PC-9 (cell line): ENCODE measurements around the gene ZDHHC1. TPM values are rescaled to one million over a fixed set of nuclear protein-coding genes. Genes with fewer than 3 reads are reported as not detected.

Experiments
- BruUV-seq: library from RNA; stranded (reverse); fragments of 400-500 nt; replicated peaks from 2 replicates; lab custom pipeline; 2021; lab: Mats Ljungman, UMichigan
- CTCF ChIA-PET: fragments of 300-600 bp; sonication (Branson Sonifier 250); formaldehyde crosslinking; loops from one replicate; lab custom pipeline; 2022; ENCODE audit warnings: antibody characterized with exemption; lab: Charles Lee
- POLR2A ChIA-PET: fragments of 300-600 bp; sonication (Branson Sonifier 250); formaldehyde crosslinking; loops from one replicate; lab custom pipeline; 2022; ENCODE audit warnings: antibody characterized with exemption; ENCODE audit not compliant: unreplicated experiment; lab: Charles Lee
- DNase-seq, 2 experiments: peaks; one replicate each; pipeline versions ENCODE4 v3.0.0 to v3.0.0-alpha.2; 2015 to 2022; ENCODE audit warnings: mixed read lengths in 1 of 2
- H2AFZ ChIP-seq: fragments of 200-600 bp; sonication (generic); 2 replicates; pipeline ENCODE4 v1.8.1; 2017; ENCODE audit warnings: antibody characterized with exemption
- H3F3A ChIP-seq: fragments of 200-600 bp; sonication (generic); 2 replicates; pipeline ENCODE4 v1.8.1; 2017; ENCODE audit warnings: antibody characterized with exemption, mild to moderate bottlenecking, low read depth; ENCODE audit not compliant: insufficient read depth
- H3K27ac ChIP-seq: fragments of 200-600 bp; sonication (generic); 2 replicates; pipeline ENCODE4 v1.6.1; 2016; ENCODE audit warnings: mixed run types
- H3K27me3 ChIP-seq: fragments of 200-600 bp; sonication (generic); 2 replicates; pipeline ENCODE4 v1.6.1; 2016; ENCODE audit warnings: low read depth, mixed run types; ENCODE audit not compliant: insufficient read depth
- H3K36me3 ChIP-seq: fragments of 200-600 bp; sonication (generic); 2 replicates; pipeline ENCODE4 v1.6.1; 2016; ENCODE audit warnings: low read depth, mixed run types
- H3K4me1 ChIP-seq: fragments of 200-600 bp; sonication (generic); replicated peaks from 2 replicates; pipeline ENCODE4 v1.6.1; 2016; ENCODE audit warnings: mixed run types; ENCODE audit not compliant: insufficient read depth
- H3K4me2 ChIP-seq: fragments of 200-600 bp; sonication (generic); 2 replicates; pipeline ENCODE4 v1.6.1; 2017; ENCODE audit warnings: mixed run types
- H3K4me3 ChIP-seq: fragments of 200-600 bp; sonication (generic); 2 replicates; pipeline ENCODE4 v1.6.1; 2016; ENCODE audit warnings: mixed run types
- H3K79me2 ChIP-seq: fragments of 200-600 bp; sonication (generic); 2 replicates; pipeline ENCODE4 v1.6.1; 2017; ENCODE audit warnings: low read depth, mixed run types
- H3K9me2 ChIP-seq: fragments of 200-600 bp; sonication (generic); 2 replicates; pipeline ENCODE4 v1.8.1; 2017; ENCODE audit warnings: mild to moderate bottlenecking; ENCODE audit not compliant: insufficient read depth
- H3K9me3 ChIP-seq: fragments of 200-600 bp; sonication (generic); 2 replicates; pipeline ENCODE4 v1.8.1; 2016; ENCODE audit warnings: low read depth; ENCODE audit not compliant: insufficient read depth
- H4K20me1 ChIP-seq: fragments of 200-600 bp; sonication (generic); 2 replicates; pipeline ENCODE4 v1.8.1; 2017; ENCODE audit not compliant: insufficient read depth
- EZH2 ChIP-seq: fragments of 200-600 bp; sonication (generic); IDR thresholded peaks from 2 replicates; pipeline ENCODE4 v1.8.0; 2017; ENCODE audit warnings: antibody characterized with exemption, low read depth
- intact Hi-C: fragments of 100-400 bp; cut with micrococcal nuclease; formaldehyde crosslinking; loops from one replicate; pipeline ENCODE4 v1.10.0; 2022; ENCODE audit not compliant: unreplicated experiment
- total RNA-seq: library from RNA; stranded (reverse); gene quantifications from 2 replicates; pipeline ENCODE4 v1.2.3, GENCODE V29; 2021
- TF ChIP-seq, protein P1 (sequence below): fragments of 200-600 bp; sonication (generic); conservative IDR thresholded peaks from 2 replicates; pipeline ENCODE4 v1.6.1; 2017; ENCODE audit warnings: mixed run types, antibody characterized with exemption, mild to moderate bottlenecking, moderate library complexity

Gene ZDHHC1
- total RNA-seq, 1 experiment from 2014 or later: 12.8 TPM

DNA sequence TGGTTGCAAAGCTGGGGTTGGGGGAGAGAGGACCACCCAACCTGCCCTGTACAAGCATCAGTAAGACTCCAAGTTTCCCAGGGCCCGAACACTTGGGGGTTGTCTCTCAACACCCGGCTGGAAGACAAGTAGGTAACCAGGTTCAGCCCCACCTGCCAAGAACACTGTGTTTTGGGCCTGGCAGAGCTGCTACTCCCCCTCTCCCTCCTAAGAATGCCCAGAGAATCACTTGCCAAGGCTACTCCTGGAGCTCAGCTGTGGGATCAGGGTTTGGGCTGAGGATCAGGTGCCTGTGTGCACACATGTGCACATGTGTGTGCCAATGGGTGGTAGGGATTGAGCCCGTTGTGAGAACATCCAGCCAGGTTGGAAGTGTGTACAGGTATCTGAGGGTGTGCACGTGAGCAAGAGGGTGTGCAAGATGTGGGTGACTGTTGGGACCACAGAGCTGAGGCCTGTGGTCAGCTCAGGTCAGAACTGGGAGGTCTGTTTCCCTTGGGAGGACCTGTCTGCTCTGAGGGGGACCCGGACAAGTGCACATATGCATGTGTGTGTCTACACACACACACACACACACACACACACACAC, 16.9 kb upstream of the ZDHHC1 start:
- H3K27me3 ChIP-seq: no peaks in the 10 kb centered on the region
- intact Hi-C loops: no loop called here
- no peaks in the 10 kb centered on the region for H3K36me3 ChIP-seq
- DNase-seq: peak in 1 of 2 experiments; percentile 15
- BruUV-seq: no TSS peak
- H3K4me2 ChIP-seq: no peak overlapping the region
- no peaks in the 10 kb centered on the region for H3K9me2 ChIP-seq
- H3K9me3 ChIP-seq: no peaks in the 10 kb centered on the region
- H3K27ac ChIP-seq: no peak overlapping the region
- H3K4me3 ChIP-seq: no peak overlapping the region
- no peaks in the 10 kb centered on the region; the same call in none of the 2 replicates for H3K4me1 ChIP-seq
- H3K79me2 ChIP-seq: no peaks in the 10 kb centered on the region
- H3F3A ChIP-seq: peaks cover 23% of the 10 kb centered on the region; the same call in 1 of the 2 replicates
- CTCF ChIA-PET: interaction anchor here (0.5 to 0.6 kb wide), 3 partner anchors 21 to 411 kb away, joined by 3 to 13 read pairs (median 3); no protein-coding TSS in a partner anchor
- POLR2A ChIA-PET: no interaction called here
- no peak overlapping the region for H2AFZ ChIP-seq
- no peaks in the 10 kb centered on the region for H4K20me1 ChIP-seq
- TF ChIP-seq EZH2: no peak
- TF ChIP-seq, protein P1, sequence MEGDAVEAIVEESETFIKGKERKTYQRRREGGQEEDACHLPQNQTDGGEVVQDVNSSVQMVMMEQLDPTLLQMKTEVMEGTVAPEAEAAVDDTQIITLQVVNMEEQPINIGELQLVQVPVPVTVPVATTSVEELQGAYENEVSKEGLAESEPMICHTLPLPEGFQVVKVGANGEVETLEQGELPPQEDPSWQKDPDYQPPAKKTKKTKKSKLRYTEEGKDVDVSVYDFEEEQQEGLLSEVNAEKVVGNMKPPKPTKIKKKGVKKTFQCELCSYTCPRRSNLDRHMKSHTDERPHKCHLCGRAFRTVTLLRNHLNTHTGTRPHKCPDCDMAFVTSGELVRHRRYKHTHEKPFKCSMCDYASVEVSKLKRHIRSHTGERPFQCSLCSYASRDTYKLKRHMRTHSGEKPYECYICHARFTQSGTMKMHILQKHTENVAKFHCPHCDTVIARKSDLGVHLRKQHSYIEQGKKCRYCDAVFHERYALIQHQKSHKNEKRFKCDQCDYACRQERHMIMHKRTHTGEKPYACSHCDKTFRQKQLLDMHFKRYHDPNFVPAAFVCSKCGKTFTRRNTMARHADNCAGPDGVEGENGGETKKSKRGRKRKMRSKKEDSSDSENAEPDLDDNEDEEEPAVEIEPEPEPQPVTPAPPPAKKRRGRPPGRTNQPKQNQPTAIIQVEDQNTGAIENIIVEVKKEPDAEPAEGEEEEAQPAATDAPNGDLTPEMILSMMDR: no peak

DNA sequence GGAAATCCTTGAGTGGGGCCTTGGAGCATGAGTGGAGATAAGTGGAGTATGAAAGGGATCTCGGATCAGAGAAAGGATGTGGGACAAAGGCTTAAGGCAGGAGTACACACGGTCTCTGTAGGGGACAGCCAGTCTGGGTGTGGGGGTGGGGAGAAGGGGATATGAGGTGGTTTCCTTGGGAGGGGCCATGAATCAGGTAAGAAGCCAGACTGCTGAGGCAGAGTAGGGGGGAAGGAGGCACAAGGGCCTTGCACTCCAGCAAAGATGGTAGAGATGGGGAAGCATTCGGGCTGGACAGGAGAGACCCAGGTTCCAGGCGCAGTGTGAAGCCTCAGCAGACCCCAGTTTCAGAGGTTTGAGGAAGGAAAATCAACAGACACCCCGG, 16.2 kb upstream of the ZDHHC1 start:
- POLR2A ChIA-PET: interaction anchor here (0.6 kb wide), 1 partner anchor 185 kb away, joined by 4 read pairs; the partner anchor contains the start of gene FHOD1
- H3K4me2 ChIP-seq: 0 out of 2 replicates have a peak overlapping the region, but pooled peaks have one; percentile 95

DNA sequence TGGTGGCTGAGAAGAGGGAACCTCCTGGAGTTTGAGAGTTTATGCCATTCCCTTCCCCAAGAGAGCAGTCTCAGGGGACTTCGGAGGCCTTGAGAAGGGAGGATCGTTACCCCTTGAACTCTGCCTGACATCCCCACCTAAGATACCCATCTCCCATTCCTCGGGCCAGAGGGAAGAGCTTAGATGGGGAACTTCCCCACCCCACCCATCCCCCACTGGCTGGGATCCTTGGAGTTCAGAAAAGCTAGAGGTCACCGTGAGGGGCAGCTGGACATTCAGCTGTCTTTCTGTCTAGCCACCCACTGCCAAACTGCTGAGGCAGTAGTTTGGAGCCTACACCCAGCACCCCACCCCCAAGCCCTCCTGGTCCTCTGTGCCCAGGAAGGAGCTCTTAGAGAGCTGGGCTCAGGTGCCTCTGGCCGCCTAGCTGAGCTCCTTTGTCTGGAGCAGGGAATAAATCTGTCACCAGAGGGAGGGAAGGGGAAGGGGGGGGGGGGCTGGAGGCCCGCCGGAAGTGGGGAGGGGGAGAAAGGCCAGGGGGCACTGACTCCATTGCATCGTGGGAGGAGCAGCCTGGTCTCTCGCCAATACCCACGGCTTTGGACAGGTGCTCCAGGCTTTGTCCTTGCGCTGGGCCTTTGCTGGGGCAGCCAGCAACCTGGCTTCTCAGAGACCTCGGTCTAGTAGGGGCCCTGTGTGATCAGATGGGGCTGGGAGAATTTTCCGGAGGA, 15.7 kb upstream of the ZDHHC1 start:
- Histone ChIP-seq H3F3A (peaks cover 23% of the 10 kb centered on the region; the same call in 1 of the 2 replicates), H3K4me3 (peak overlapping the region; percentile 69), H3K4me2 (peak overlapping the region; percentile 95), H3K9me2 (no peaks in the 10 kb centered on the region), H2AFZ (peak overlapping the region; percentile 87), H3K27ac (no peak overlapping the region), H3K27me3 (no peaks in the 10 kb centered on the region), H4K20me1 (no peaks in the 10 kb centered on the region), H3K36me3 (no peaks in the 10 kb centered on the region), H3K4me1 (no peaks in the 10 kb centered on the region; the same call in none of the 2 replicates), H3K9me3 (no peaks in the 10 kb centered on the region), H3K79me2 (no peaks in the 10 kb centered on the region)
- no peak for TF ChIP-seq EZH2
- TF ChIP-seq, protein P1: no peak
- no TSS peak for BruUV-seq
- POLR2A ChIA-PET: interaction anchor here (0.6 kb wide), 1 partner anchor 184 kb away, joined by 4 read pairs; the partner anchor contains the start of gene FHOD1
- no peak for DNase-seq
- intact Hi-C loops: no loop called here
- CTCF ChIA-PET: interaction anchor here (0.6 to 1.4 kb wide), 5 partner anchors 10 to 452 kb away, joined by 4 to 29 read pairs (median 5); no protein-coding TSS in a partner anchor

More for the DNA sequence above, 16.2 kb upstream of the ZDHHC1 start:
- BruUV-seq: no TSS peak
- intact Hi-C loops: no loop called here
- H3K9me3 ChIP-seq: no peaks in the 10 kb centered on the region
- no peak overlapping the region for H3K27ac ChIP-seq
- no peaks in the 10 kb centered on the region for H3K27me3 ChIP-seq
- H4K20me1 ChIP-seq: no peaks in the 10 kb centered on the region
- CTCF ChIA-PET: interaction anchor here (0.6 kb wide), 1 partner anchor 411 kb away, joined by 13 read pairs; no protein-coding TSS in a partner anchor
- DNase-seq: no peak
- no peaks in the 10 kb centered on the region for H3K36me3 ChIP-seq
- no peaks in the 10 kb centered on the region for H3K9me2 ChIP-seq
- H3F3A ChIP-seq: peaks cover 23% of the 10 kb centered on the region; the same call in 1 of the 2 replicates
- no peaks in the 10 kb centered on the region; the same call in none of the 2 replicates for H3K4me1 ChIP-seq
- TF ChIP-seq EZH2: no peak
- TF ChIP-seq, protein P1: no peak
- no peak overlapping the region for H3K4me3 ChIP-seq
- H2AFZ ChIP-seq: no peak overlapping the region
- H3K79me2 ChIP-seq: no peaks in the 10 kb centered on the region
